K562 (cell line): ENCODE data around the gene UBE2V1. TPM values are rescaled to one million over a fixed set of nuclear protein-coding genes. Genes with fewer than 3 reads are reported as not detected.

Experiments
- ATF7 ChIP-seq: fragments of 450-650 bp; IDR thresholded peaks from 2 replicates; pipeline ENCODE4 v1.7.1; 2014; ENCODE audit warnings: mild to moderate bottlenecking, moderate library complexity
- CBX2 ChIP-seq: fragments of 200-600 bp; sonication (generic); IDR thresholded peaks from one replicate; pipeline ENCODE4 v1.6.1; 2012; ENCODE audit warnings: mild to moderate bottlenecking, low read length, inconsistent platforms; ENCODE audit not compliant: insufficient read depth, poor library complexity, severe bottlenecking
- CTCFL ChIP-seq: IDR thresholded peaks from 2 replicates; pipeline ENCODE4 v1.6.1; 2011; ENCODE audit warnings: borderline replicate concordance, low read depth, mild to moderate bottlenecking, moderate library complexity, low read length; ENCODE audit not compliant: insufficient read depth, poor library complexity, severe bottlenecking
- DIDO1 ChIP-seq: fragments of 450-650 bp; IDR thresholded peaks from 2 replicates; pipeline ENCODE4 v1.6.1; 2016; ENCODE audit warnings: low read depth, missing biosample characterization, missing genetic modification characterization
- DLX4 ChIP-seq: fragments of 250-450 bp; sonication (Bioruptor Pico); IDR thresholded peaks from 2 replicates; pipeline ENCODE4 v1.6.1; 2021; ENCODE audit warnings: mild to moderate bottlenecking
- HMG20A ChIP-seq: fragments of 450-650 bp; formaldehyde crosslinking; conservative IDR thresholded peaks from 2 replicates; pipeline ENCODE4 v1.4.0; 2020; ENCODE audit warnings: mild to moderate bottlenecking, mixed read lengths
- HNRNPUL1 ChIP-seq: fragments of 200-400 bp; formaldehyde crosslinking; IDR thresholded peaks from 2 replicates; pipeline ENCODE4 v1.6.1; 2017; ENCODE audit warnings: low read length
- ILK ChIP-seq: fragments of 450-650 bp; IDR thresholded peaks from 2 replicates; pipeline ENCODE4 v1.6.1; 2016; ENCODE audit warnings: missing genetic modification characterization, low read depth, mild to moderate bottlenecking, missing compliant biosample characterization, moderate library complexity, borderline replicate concordance
- L3MBTL2 ChIP-seq: fragments of 450-650 bp; IDR thresholded peaks from 2 replicates; pipeline ENCODE4 v1.6.1; 2016; ENCODE audit warnings: mild to moderate bottlenecking, moderate library complexity
- LEF1 ChIP-seq: fragments of 450-650 bp; IDR thresholded peaks from 2 replicates; pipeline ENCODE4 v1.6.1; 2016; ENCODE audit warnings: mild to moderate bottlenecking
- NFYB ChIP-seq: IDR thresholded peaks from 2 replicates; pipeline ENCODE4 v1.6.1; 2011; ENCODE audit warnings: mild to moderate bottlenecking, moderate library complexity; ENCODE audit not compliant: insufficient read length; ENCODE audit errors: extremely low read depth
- NR2C2 ChIP-seq, 2 experiments: fragments of 200-800 bp in 1 of 2; sonication (Bioruptor generic) in 1 of 2; sonication (generic) in 1 of 2; formaldehyde crosslinking in 1 of 2; IDR thresholded peaks; 2 replicates each; pipeline versions ENCODE4 v1.6.1 to v1.8.0; 2016 to 2022; ENCODE audit warnings: mild to moderate bottlenecking in 1 of 2, missing compliant biosample characterization in 1 of 2, missing genetic modification characterization in 1 of 2, missing genetic modification reagents in 1 of 2
- PHB ChIP-seq: fragments of 250-450 bp; sonication (Bioruptor Pico); IDR thresholded peaks from 2 replicates; pipeline ENCODE4 v1.5.0; 2021
- TCF15 ChIP-seq: fragments of 250-450 bp; sonication (Bioruptor Pico); IDR thresholded peaks from 2 replicates; pipeline ENCODE4 v1.8.0; 2022; ENCODE audit warnings: moderate library complexity, mild to moderate bottlenecking, inconsistent platforms
- TRIM24 ChIP-seq, 2 experiments: fragments of 450-650 bp; IDR thresholded peaks; 2 replicates each; pipeline ENCODE4 v1.6.1; 2016
- UBTF ChIP-seq, 2 experiments: IDR thresholded peaks; 2 replicates each; pipeline ENCODE4 v1.6.1; 2012; ENCODE audit warnings: improper control_type of control experiment in 2 of 2, low read depth in 2 of 2, low read length in 2 of 2, borderline replicate concordance in 1 of 2
- WHSC1 ChIP-seq: IDR thresholded peaks from one replicate; pipeline ENCODE4 v1.6.1; 2012; ENCODE audit warnings: low read length, control low read depth, inconsistent platforms
- ZC3H11A ChIP-seq: IDR thresholded peaks from 2 replicates; pipeline ENCODE4 v1.6.1; 2012; ENCODE audit warnings: low read depth, low read length, improper control_type of control experiment
- ZNF384 ChIP-seq: IDR thresholded peaks from 2 replicates; pipeline ENCODE4 v1.6.1; 2012; ENCODE audit warnings: low read depth, low read length, improper control_type of control experiment
- ZNF507 ChIP-seq: conservative IDR thresholded peaks from 2 replicates; pipeline ENCODE4 v1.6.1; 2017; ENCODE audit warnings: missing genetic modification characterization, missing compliant biosample characterization
- polyA plus RNA-seq, 8 experiments: library from polyadenylated mRNA; depleted of rRNA in 4 of 8; stranded (reverse) in 5 of 8; unstranded in 3 of 8; fragments of >200 nt; fragmentation: Nextera tagmentation in 2 of 8; fragmentation: Illumina TruSeq in 1 of 8; extraction: Ambion mirVana in 2 of 8; extraction: Trizol in 1 of 8; gene quantifications; 2 replicates each; pipeline versions ENCODE4 v1.2.1 to v1.2.3, GENCODE V29; 2011 to 2014; ENCODE audit warnings: inconsistent platforms in 1 of 8, missing spikeins in 1 of 8
- total RNA-seq, 7 experiments: library from RNA; depleted of rRNA in 6 of 7; stranded (reverse); fragments of >200 nt in 6 of 7; fragmentation: Illumina TruSeq in 2 of 7; extraction: Trizol in 2 of 7; gene quantifications; 2 replicates each; pipeline versions ENCODE4 v1.2.1 to v1.2.3, GENCODE V29; 2011 to 2021; ENCODE audit warnings: low replicate concordance in 1 of 7
- TF ChIP-seq, protein P1 (sequence below): fragments of 450-650 bp; IDR thresholded peaks from 2 replicates; pipeline ENCODE4 v1.6.1; 2016; ENCODE audit warnings: borderline replicate concordance

UBE2V1 gene
- total and polyA plus RNA-seq, 9 of the 15 experiments (the other 6 are each of a cell fraction or from before 2014, with no cell fraction given) = 93.0 to 357 (median 119) TPM

- TF ChIP-seq CTCFL = no peak
- no peak for TF ChIP-seq ZNF507 (tag)
- no peak for TF ChIP-seq HNRNPUL1
- TF ChIP-seq PHB = no peak
- no peak for TF ChIP-seq UBTF (IDR thresholded peaks at IDR 0.05; ENCODE audit: borderline replicate concordance in 1 of 2, low read depth in 2 of 2, low read length in 2 of 2)
- no peak for TF ChIP-seq TCF15 (CRISPR knock-in tag)
- TF ChIP-seq LEF1 = no peak
- peak; percentile 40; the same call in 1 of the 2 replicates for TF ChIP-seq NR2C2 (CRISPR knock-in tag; IDR thresholded peaks at IDR 0.05)
- TF ChIP-seq NR2C2 (tag; IDR thresholded peaks at IDR 0.05) = peak; percentile 91
- TF ChIP-seq, protein P1, sequence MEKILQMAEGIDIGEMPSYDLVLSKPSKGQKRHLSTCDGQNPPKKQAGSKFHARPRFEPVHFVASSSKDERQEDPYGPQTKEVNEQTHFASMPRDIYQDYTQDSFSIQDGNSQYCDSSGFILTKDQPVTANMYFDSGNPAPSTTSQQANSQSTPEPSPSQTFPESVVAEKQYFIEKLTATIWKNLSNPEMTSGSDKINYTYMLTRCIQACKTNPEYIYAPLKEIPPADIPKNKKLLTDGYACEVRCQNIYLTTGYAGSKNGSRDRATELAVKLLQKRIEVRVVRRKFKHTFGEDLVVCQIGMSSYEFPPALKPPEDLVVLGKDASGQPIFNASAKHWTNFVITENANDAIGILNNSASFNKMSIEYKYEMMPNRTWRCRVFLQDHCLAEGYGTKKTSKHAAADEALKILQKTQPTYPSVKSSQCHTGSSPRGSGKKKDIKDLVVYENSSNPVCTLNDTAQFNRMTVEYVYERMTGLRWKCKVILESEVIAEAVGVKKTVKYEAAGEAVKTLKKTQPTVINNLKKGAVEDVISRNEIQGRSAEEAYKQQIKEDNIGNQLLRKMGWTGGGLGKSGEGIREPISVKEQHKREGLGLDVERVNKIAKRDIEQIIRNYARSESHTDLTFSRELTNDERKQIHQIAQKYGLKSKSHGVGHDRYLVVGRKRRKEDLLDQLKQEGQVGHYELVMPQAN = no peak
- TF ChIP-seq DIDO1 (tag) = peak; percentile 42; the same call in 1 of the 2 replicates
- TF ChIP-seq ZC3H11A = no peak
- no peak for TF ChIP-seq ZNF384
- TF ChIP-seq CBX2 = no peak
- no peak for TF ChIP-seq NFYB
- TF ChIP-seq L3MBTL2 = peak; percentile 77
- no peak for TF ChIP-seq TRIM24 (IDR thresholded peaks at IDR 0.05)
- TF ChIP-seq DLX4 (CRISPR knock-in tag) = no peak
- no peak for TF ChIP-seq HMG20A
- TF ChIP-seq ATF7 = peak; percentile 76
- TF ChIP-seq ILK (tag) = no peak
- no peak for TF ChIP-seq WHSC1
These were observed 2.8 kb upstream of the UBE2V1 start (continued) for GRCh38 chr20:50115591-50116367.
